H4 (cell line): Measurements from ENCODE around the gene PML. TPM values are rescaled to one million over a fixed set of nuclear protein-coding genes. Genes with fewer than 3 reads are reported as not detected.

Experiments
- DNase-seq: peaks from one replicate; pipeline ENCODE4 v3.0.0-alpha.2; 2015; ENCODE audit warnings: low spot score
- total RNA-seq: library from RNA; depleted of rRNA; stranded (reverse); fragments of >200 nt; shearing (Covaris generic); gene quantifications from 2 replicates; pipeline ENCODE4 v1.2.3, GENCODE V29; 2014

The PML gene
- total RNA-seq, 1 experiment from 2014 or later = 20.0 TPM

DNA sequence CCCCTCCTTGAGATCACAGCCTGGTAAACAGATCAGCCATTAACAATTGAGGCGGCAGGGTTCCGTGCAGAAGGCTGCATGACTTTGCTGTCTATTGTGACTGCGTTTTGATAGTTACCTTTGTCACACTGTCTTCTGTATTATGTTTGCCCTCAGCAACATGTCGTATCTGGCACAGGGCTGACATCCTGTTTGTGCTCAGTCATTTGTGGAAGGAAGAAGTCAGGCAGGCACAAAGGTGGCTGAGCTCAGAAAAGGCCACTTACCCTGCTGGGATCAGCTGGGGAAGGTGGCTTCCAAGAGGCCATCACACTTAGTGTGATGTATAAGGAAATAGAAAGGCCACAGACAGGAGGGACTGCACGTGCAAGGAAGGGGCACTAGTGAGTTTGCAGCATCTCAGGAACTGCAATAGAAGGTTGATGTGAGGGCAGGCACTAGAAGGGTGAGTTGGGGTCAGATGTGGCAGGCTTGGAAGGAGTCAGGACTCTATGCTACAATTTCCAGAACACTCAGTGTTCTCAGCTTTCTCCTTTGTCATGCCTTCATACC lies 13.4 kb downstream of the PML start:
- no peak for DNase-seq

DNA sequence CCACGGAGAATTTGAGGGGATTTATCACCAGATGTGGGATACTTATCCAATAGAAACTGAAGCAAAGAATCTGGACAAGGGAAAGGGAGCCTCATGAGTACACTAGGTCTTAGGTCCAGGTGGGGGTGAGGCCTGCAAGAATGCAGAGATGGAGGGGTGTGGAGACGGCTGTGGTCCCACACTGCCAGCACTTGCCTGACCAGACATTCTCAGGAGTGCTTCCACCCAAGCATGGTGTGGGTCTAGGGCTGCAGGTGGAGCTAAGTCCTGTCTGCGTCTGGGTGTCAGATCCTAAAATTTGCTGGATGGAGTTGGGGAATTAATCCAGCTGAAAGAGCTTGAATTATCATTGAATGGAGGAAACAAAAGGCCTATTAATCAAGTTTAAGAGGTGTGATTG lies 14.4 kb downstream of the PML start:
- DNase-seq = no peak

DNA sequence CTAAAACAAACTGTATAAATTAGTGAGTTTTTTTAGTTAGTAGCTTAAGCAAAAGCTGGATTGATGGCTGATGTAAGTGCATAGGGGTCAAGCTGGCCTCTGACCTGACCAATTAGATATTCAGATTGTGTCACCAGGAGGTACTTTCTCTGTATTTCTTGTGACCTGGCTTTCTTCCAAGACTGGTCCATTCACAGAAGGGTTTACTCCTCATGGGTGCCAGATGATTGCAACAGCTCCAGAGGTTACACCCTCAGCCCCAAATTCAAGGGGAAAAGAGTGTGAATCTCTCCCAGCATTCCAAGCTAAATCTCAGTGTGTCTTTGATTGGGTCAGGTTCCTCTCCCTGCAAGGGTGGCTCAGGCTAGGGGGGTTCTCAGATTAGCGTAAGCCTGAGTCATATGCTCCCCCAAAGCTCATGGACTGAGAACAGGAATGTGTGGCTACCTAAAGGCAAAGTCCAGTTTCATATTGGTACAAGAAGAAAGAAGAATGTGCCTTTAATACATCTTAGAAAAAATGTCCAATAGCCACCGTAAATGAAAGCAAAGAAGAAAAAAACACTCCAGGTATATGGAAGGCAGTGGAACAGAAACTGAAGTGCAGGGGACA lies 16.5 kb downstream of the PML start:
- DNase-seq = no peak

- no peak for DNase-seq
Measured at GRCh38 chr15:74011610-74012009, 17.1 kb downstream of the PML start.

GRCh38 chr15:74013374-74013894 lies 18.9 kb downstream of the PML start:
- DNase-seq = no peak

DNA sequence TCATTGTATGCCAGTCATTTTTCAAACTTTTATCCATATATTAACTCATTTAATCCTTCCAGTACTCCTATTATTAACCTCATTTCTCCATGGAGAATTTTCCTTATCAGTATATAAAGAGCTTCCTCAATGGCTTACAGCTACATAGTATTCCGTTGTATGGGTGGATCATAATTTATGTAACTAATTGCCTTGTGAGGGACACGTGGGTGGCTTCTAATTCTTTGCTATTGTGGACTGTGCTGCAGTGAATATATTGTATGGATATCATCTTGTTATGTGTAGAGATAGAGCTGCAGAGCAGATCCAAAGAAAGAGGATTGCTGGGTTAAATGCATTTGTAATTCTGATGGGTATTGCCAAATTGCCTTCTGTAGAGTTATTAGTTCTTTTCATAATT lies 25.2 kb downstream of the PML start:
- no peak for DNase-seq

GRCh38 chr15:74022706-74023470 lies 28.4 kb downstream of the PML start:
- DNase-seq = no peak

DNA sequence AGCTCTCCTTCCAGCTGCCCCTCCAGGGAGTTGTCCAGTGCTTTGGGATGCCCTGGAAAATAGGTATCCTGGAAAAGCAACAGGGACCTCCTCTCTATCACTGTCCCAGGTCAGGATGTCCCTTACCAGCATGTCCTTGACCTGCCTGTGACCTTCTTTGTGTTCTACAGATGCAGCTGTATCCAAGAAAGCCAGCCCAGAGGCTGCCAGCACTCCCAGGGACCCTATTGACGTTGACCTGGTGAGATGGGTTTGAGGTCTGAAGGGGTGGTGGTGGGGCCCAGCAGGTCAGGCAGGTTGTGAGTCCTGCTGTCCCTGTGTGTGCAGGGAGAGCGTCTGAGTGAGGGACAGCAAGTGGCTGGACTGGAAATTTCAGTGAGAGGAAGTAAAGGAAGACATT lies 30.2 kb downstream of the PML start:
- no peak for DNase-seq

DNA sequence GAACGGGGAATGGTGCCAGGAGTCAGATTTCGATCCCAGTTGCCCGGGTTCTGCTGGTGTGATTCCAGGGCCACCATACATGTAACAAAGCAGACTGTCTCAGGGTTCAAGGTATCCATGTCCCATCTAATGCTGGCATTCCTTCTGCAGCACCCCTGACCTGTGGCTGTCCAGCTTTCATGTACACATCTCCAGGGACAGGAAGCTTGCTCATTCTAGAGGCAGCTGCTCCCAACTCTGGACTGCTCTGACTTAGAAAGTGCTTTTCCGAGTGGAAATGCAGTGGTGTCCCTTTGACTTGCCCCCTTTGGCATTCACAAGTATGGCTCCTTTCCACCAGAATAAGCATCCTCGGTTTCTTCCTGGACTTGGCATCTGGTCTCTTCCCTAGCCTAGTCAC lies 30.9 kb downstream of the PML start:
- DNase-seq = no peak

DNA sequence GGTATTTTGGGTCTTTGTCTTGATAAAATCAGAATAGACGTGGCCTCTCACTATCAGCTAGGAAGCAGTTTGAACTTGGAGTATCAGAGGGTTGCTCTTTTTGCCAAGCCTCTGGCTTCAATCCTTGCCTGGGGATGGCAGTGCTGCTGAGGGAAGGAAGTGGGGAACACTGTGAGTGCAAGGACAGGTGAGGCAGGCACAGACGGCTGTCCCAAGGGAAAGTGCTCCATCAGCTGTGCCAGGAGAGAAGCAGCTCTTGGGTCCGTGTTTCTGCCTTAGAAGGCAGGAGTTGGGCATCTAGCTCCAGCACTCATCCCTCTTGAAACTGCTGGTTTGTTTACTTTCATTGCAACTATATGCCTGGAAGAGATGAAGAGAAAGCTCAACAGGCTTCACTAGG lies 33.2 kb downstream of the PML start:
- no peak for DNase-seq

DNA sequence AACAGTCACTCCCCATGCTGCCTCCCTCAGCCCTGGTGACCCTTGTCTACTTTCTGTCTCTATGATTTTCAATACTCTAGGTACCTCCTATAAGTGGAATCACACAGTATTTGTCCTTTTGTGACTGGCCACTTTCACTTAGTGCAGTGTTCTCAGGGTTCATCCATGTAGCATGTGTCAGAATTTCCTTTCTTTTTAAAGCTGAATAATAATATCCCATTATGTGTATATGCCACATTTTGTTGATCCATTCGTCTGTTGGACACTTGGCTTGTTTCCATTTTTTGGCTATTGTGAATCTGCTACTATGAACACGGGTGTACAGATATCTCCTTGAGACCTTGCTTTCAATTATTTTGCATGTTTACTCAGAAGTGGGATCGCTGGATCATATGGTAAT lies 34.1 kb downstream of the PML start:
- no peak for DNase-seq

DNA sequence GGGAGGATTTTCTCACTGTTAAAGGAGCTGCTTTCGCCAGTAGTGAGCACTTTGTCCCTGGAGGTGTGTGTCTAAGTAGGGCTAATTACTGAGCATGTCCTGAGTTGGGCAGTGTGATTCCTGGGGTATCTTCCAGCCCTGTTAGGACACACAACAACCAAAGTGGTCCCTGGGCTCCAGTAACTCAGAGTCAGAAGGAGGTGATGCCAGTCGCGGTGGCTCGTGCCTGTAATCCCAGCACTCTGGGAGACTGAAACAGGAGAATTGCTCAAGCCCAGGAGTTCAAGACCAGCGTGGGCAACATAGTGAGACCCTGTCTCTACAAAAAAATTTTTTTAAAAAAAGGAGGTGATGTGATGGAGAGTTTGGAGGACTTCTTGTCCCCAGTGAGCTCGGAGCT lies 37.5 kb downstream of the PML start:
- no peak for DNase-seq

- no peak for DNase-seq
Measured at GRCh38 chr15:74032606-74033561, 38.4 kb downstream of the PML start.

DNA sequence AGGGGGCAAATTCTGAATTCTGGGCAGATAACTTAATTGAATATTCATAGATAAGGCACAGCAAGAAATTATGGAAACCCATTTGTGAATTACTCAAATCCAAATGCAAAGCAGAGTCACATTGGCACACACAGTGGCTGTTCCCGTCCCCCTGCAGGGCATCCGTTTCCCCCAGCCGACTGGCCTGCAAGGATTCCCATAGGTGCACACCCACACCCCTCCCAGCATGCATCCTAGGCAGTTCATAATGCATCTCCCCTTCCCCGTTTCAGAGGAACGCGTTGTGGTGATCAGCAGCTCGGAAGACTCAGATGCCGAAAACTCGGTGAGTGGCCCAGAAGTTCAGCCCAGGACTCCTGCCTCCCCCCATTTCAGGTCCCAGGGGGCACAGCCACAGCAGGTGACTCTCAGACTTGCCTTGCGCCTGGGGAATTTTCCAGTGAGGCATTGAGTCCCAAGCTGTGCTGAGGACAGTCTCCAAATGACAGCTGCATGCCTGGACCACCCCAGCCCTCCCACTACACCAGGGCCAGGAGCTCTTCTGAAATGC lies 39.8 kb downstream of the PML start:
- DNase-seq = no peak

DNA sequence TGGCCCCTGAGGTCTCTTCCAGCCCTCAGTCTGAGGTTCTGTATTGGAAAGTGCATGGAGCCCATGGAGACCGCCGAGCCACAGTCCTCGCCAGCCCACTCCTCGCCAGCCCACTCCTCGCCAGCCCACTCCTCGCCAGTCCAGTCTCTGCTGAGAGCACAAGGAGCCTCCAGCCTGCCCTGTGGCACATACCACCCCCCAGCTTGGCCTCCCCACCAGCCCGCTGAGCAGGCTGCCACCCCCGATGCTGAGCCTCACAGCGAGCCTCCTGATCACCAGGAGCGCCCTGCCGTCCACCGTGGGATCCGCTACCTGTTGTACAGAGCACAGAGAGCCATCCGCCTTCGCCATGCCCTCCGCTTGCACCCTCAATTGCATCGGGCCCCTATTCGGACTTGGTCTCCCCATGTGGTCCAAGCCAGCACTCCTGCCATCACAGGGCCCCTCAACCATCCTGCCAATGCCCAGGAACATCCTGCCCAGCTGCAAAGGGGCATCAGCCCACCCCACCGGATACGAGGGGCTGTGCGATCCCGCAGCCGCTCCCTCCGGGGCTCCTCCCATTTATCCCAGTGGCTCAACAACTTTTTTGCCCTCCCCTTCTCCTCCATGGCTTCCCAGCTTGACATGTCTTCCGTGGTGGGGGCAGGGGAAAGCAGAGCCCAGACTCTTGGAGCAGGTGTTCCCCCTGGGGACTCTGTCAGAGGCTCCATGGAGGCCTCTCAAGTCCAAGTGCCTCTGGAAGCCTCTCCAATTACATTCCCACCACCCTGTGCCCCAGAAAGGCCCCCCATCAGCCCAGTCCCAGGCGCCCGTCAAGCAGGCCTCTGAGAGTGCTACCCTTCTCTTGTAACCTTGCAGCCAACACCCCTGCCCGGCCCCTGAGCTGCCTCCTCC lies 40.9 kb downstream of the PML start:
- no peak for DNase-seq

- DNase-seq = no peak
Measured at GRCh38 chr15:74036271-74037170, 42.0 kb downstream of the PML start.

DNA sequence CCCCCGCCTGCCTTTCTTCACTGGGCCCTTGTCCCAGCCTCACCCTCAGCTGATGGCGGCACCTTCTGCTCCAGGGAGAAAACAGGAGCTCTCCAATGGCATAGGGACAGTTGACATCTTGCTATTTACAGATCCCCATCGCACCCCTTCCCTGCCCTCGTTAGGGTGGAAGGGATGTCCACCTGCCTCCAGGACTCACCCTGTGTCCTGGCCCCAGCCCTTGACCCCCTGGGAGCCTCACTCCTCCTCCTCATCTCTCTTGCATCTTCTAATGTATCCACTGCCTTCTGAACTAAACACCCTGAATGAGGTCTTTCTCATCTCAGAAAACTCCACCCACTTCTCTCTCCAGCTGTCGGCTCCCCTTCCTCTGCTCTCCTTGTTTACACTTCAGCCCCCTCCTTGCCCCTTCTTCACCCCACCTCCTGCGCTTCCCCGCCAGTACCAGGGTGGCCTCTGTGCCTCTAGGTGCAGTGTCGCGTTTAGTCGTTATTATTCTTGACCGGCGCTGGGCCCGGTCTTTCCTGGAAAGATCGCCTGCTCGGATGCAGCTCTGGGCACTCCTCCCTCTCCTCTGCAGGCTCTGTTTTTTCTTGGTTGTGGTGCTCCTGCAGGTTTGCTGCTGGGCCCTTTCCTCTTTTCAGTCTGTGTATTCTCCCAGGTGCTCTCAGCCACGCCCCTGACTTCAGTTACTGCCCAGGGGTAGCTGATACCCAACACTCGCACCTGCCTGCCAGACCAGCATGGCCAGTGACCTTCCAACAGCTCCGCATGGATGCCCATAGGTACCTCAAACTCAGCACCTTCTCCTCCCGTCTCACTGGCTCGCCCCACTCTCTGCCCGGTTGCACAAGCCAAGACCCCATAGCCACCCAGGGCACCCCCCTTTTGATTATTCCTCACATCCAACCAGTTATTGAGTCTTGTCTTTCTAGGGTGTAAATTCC lies 42.9 kb downstream of the PML start:
- DNase-seq = no peak
